WTC11 (cell line): ENCODE measurements around the gene RPS6KA2. TPM values are rescaled to one million over a fixed set of nuclear protein-coding genes. Genes with fewer than 3 reads are reported as not detected.

ENCODE experiments used
- ATAC-seq: fragments of 200-7000 bp; cut with Tn5 transposase; 2 replicates; pipeline ENCODE4 v1.10.0; 2021; ENCODE audit warnings: mild to moderate bottlenecking, moderate library complexity
- CTCF ChIA-PET: fragments of 300-600 bp; sonication (Branson Sonifier 250); formaldehyde crosslinking; loops from one replicate; lab custom pipeline; 2021; ENCODE audit warnings: antibody characterized with exemption; lab: Charles Lee
- POLR2A ChIA-PET: fragments of 350-600 bp; sonication (Branson Sonifier 250); formaldehyde crosslinking; loops from one replicate; lab custom pipeline; 2021; ENCODE audit warnings: antibody characterized with exemption; lab: Charles Lee
- DNase-seq: peaks from one replicate; pipeline ENCODE4 v3.0.0; 2021; ENCODE audit warnings: low spot score
- H3K27ac Mint-ChIP-seq: 2 replicates; pipeline ENCODE4 v1.8.0; 2021; ENCODE audit warnings: mixed read lengths
- H3K27me3 Mint-ChIP-seq: 2 replicates; pipeline ENCODE4 v1.8.0; 2021; ENCODE audit warnings: low read depth, mild to moderate bottlenecking, moderate library complexity, mixed read lengths
- H3K36me3 Mint-ChIP-seq: 2 replicates; pipeline ENCODE4 v1.8.0; 2021; ENCODE audit warnings: mixed read lengths
- H3K4me1 Mint-ChIP-seq: 2 replicates; pipeline ENCODE4 v1.8.0; 2022; ENCODE audit warnings: mixed read lengths
- H3K4me3 Mint-ChIP-seq: 2 replicates; pipeline ENCODE4 v1.8.0; 2021; ENCODE audit warnings: mild to moderate bottlenecking, moderate library complexity, mixed read lengths
- H3K9me3 Mint-ChIP-seq: 2 replicates; pipeline ENCODE4 v1.8.0; 2021; ENCODE audit warnings: mixed read lengths
- AR ChIP-seq: fragments of 250-450 bp; sonication (Bioruptor Pico); IDR thresholded peaks from 2 replicates; pipeline ENCODE4 v1.9.0; 2021; ENCODE audit warnings: mild to moderate bottlenecking
- ELF4 ChIP-seq: sonication (generic); formaldehyde crosslinking; IDR thresholded peaks from 2 replicates; pipeline ENCODE4 v1.8.1; 2022; ENCODE audit warnings: low read depth, mild to moderate bottlenecking, moderate library complexity, missing genetic modification reagents
- EMX1 ChIP-seq: fragments of 250-450 bp; sonication (Bioruptor Pico); IDR thresholded peaks from 2 replicates; pipeline ENCODE4 v1.8.0; 2021; ENCODE audit warnings: mild to moderate bottlenecking
- ERG ChIP-seq: fragments of 250-450 bp; sonication (Bioruptor Pico); IDR thresholded peaks from 2 replicates; pipeline ENCODE4 v1.8.0; 2021; ENCODE audit warnings: mild to moderate bottlenecking
- FOXK1 ChIP-seq: sonication (generic); formaldehyde crosslinking; IDR thresholded peaks from 2 replicates; pipeline ENCODE4 v1.8.0; 2022; ENCODE audit warnings: mild to moderate bottlenecking, moderate library complexity, missing genetic modification reagents
- JUN ChIP-seq: sonication (generic); formaldehyde crosslinking; IDR thresholded peaks from 2 replicates; pipeline ENCODE4 v1.8.0; 2023; ENCODE audit warnings: mild to moderate bottlenecking, missing genetic modification reagents
- NFE2L1 ChIP-seq: sonication (generic); formaldehyde crosslinking; IDR thresholded peaks from 2 replicates; pipeline ENCODE4 v1.8.1; 2023; ENCODE audit warnings: missing genetic modification reagents
- NR1H2 ChIP-seq: sonication (generic); formaldehyde crosslinking; IDR thresholded peaks from 2 replicates; pipeline ENCODE4 v1.9.0; 2021; ENCODE audit warnings: mild to moderate bottlenecking, moderate library complexity, missing genetic modification reagents
- PRRX2 ChIP-seq: fragments of 250-450 bp; sonication (Bioruptor Pico); IDR thresholded peaks from 2 replicates; pipeline ENCODE4 v1.8.0; 2021; ENCODE audit warnings: mild to moderate bottlenecking
- SP1 ChIP-seq: sonication (generic); formaldehyde crosslinking; conservative IDR thresholded peaks from 2 replicates; pipeline ENCODE4 v1.8.1; 2022; ENCODE audit warnings: missing genetic modification reagents
- TCF7 ChIP-seq: sonication (generic); formaldehyde crosslinking; IDR thresholded peaks from 2 replicates; pipeline ENCODE4 v1.8.0; 2022; ENCODE audit warnings: mild to moderate bottlenecking, low read depth, missing genetic modification reagents, moderate library complexity
- USF2 ChIP-seq: sonication (generic); formaldehyde crosslinking; IDR thresholded peaks from 2 replicates; pipeline ENCODE4 v1.8.1; 2023; ENCODE audit warnings: mild to moderate bottlenecking, missing genetic modification reagents, moderate library complexity
- ZBTB21 ChIP-seq: sonication (generic); formaldehyde crosslinking; IDR thresholded peaks from 2 replicates; pipeline ENCODE4 v1.8.1; 2023; ENCODE audit warnings: mild to moderate bottlenecking, missing genetic modification reagents, borderline replicate concordance
- ZNF396 ChIP-seq: fragments of 250-450 bp; sonication (Bioruptor Pico); IDR thresholded peaks from 2 replicates; pipeline ENCODE4 v1.8.0; 2021; ENCODE audit warnings: mild to moderate bottlenecking, moderate library complexity, borderline replicate concordance
- ZNF423 ChIP-seq: fragments of 250-450 bp; sonication (Bioruptor Pico); IDR thresholded peaks from 2 replicates; pipeline ENCODE4 v2.1.2; 2022; ENCODE audit warnings: mild to moderate bottlenecking, moderate library complexity
- ZNF512 ChIP-seq: sonication (generic); formaldehyde crosslinking; IDR thresholded peaks from 2 replicates; pipeline ENCODE4 v1.8.1; 2022; ENCODE audit warnings: missing genetic modification reagents, borderline replicate concordance
- ZNF532 ChIP-seq: fragments of 250-450 bp; sonication (Bioruptor Pico); IDR thresholded peaks from 2 replicates; pipeline ENCODE4 v1.9.0; 2021; ENCODE audit warnings: mild to moderate bottlenecking, borderline replicate concordance
- total RNA-seq: library from RNA; stranded (reverse); gene quantifications from 3 replicates; pipeline ENCODE4 v1.2.3, GENCODE V29; 2021

The RPS6KA2 gene
- total RNA-seq, 1 experiment from 2014 or later = 24.2 TPM

GRCh38 chr6:166501246-166501645 lies 125.8 kb downstream of the RPS6KA2 start (continued):
- TF ChIP-seq EMX1 (CRISPR knock-in tag) (no peak), ZNF512 (no peak), NR1H2 (no peak), TCF7 (CRISPR knock-in tag) (no peak)

GRCh38 chr6:166500246-166500645 lies 126.8 kb downstream of the RPS6KA2 start:
- H3K4me1 Mint-ChIP-seq = no peaks in the 10 kb centered on the region
- no peak overlapping the region for H3K4me3 Mint-ChIP-seq
- no peaks in the 10 kb centered on the region for H3K27me3 Mint-ChIP-seq
- H3K9me3 Mint-ChIP-seq = no peaks in the 10 kb centered on the region
- DNase-seq = no peak
- no peak overlapping the region for H3K27ac Mint-ChIP-seq
- no peak for ATAC-seq
- ChIA-PET POLR2A (no interaction called here), CTCF (no interaction called here)
- H3K36me3 Mint-ChIP-seq = peaks cover 11% of the 10 kb centered on the region; the same call in 1 of the 2 replicates
- TF ChIP-seq ZNF532 (CRISPR knock-in tag) = no peak
- TF ChIP-seq AR = no peak
- no peak for TF ChIP-seq ZNF396 (CRISPR knock-in tag)
- TF ChIP-seq NR1H2 = no peak
- no peak for TF ChIP-seq JUN (CRISPR knock-in tag)
- TF ChIP-seq ZBTB21 (CRISPR knock-in tag) = no peak
- no peak for TF ChIP-seq ELF4 (CRISPR knock-in tag)
- TF ChIP-seq ERG (CRISPR knock-in tag) = no peak

- CTCF ChIA-PET = no interaction called here
- no peaks in the 10 kb centered on the region for H3K9me3 Mint-ChIP-seq
- H3K36me3 Mint-ChIP-seq = peaks cover 14% of the 10 kb centered on the region
- H3K4me3 Mint-ChIP-seq = no peak overlapping the region
- no peak overlapping the region for H3K27ac Mint-ChIP-seq
- DNase-seq = no peak
- TF ChIP-seq FOXK1 (CRISPR knock-in tag) (no peak), SP1 (CRISPR knock-in tag) (no peak), NFE2L1 (no peak), PRRX2 (CRISPR knock-in tag) (no peak), ZNF423 (CRISPR knock-in tag) (no peak), USF2 (CRISPR knock-in tag) (no peak)
- POLR2A ChIA-PET = no interaction called here
- H3K27me3 Mint-ChIP-seq = no peaks in the 10 kb centered on the region
- H3K4me1 Mint-ChIP-seq = no peaks in the 10 kb centered on the region
- no peak for ATAC-seq
Measured at GRCh38 chr6:166499350-166500163, 127.5 kb downstream of the RPS6KA2 start.
